Mucosa of descending colon (tissue), 3 donors: ENCODE measurements around the gene TMEM181. TPM values are rescaled to one million over a fixed set of nuclear protein-coding genes. Genes with fewer than 3 reads are reported as not detected.

Experiments
- ATAC-seq: fragments of 200-7000 bp; cut with Tn5 transposase; one replicate; pipeline ENCODE4 v1.9.1; 2020; ENCODE audit warnings: mild to moderate bottlenecking, moderate library complexity
- DNase-seq, 3 donors: peaks; one replicate each; pipeline ENCODE4 v3.0.0-alpha.2; 2020
- H3K36me3 ChIP-seq: fragments of 200-600 bp; one replicate; pipeline ENCODE4 v1.8.0; 2021; ENCODE audit warnings: low read depth, mild to moderate bottlenecking
- H3K4me1 ChIP-seq: fragments of 200-600 bp; one replicate; pipeline ENCODE4 v1.8.0; 2021; ENCODE audit warnings: low read depth, mild to moderate bottlenecking
- H3K4me3 ChIP-seq: fragments of 200-600 bp; one replicate; pipeline ENCODE4 v1.8.0; 2021; ENCODE audit warnings: mild to moderate bottlenecking
- H3K9me3 ChIP-seq: fragments of 200-600 bp; one replicate; pipeline ENCODE4 v1.8.0; 2021; ENCODE audit warnings: mild to moderate bottlenecking
- CTCF ChIP-seq: fragments of 200-600 bp; IDR thresholded peaks from one replicate; pipeline ENCODE4 v1.8.0; 2022; ENCODE audit warnings: antibody characterized with exemption, mild to moderate bottlenecking
- intact Hi-C, 2 donors: fragments of 100-400 bp; cut with DNase I in 1 of 2; cut with micrococcal nuclease in 1 of 2; formaldehyde crosslinking; loops; one replicate each; pipeline versions ENCODE4 v1.11.0 to v1.11.1; 2022; cut with DNase I, micrococcal nuclease
- total RNA-seq, 3 donors: library from RNA; stranded (reverse); fragmentation: NEBNext Ultra II Directional in 2 of 3; extraction: Animal tissue kit (Norgen Biotek cat#: 25700) in 2 of 3; gene quantifications; one replicate each; pipeline versions ENCODE4 v1.2.1 to v1.2.4, GENCODE V29; 2021 to 2023
- donor health status: DM: no; HTN: no; CAD: no; lungs with moderate emphysema.
- donor health status: DM: no; HTN: no; CAD: no.
- donor health status: DM: no; HTN: yes; CAD: no.

TMEM181 gene
- total RNA-seq, 3 donors from 2014 or later, result 35.7 to 47.8 (median 39.4) TPM

GRCh38 chr6:158561938-158562337 is 2.0 kb downstream of the TMEM181 start:
- intact Hi-C loops, result no loop called here
- H3K36me3 ChIP-seq, result no peaks in the 10 kb centered on the region
- H3K4me1 ChIP-seq, result peaks cover 13% of the 10 kb centered on the region
- no peaks in the 10 kb centered on the region for H3K9me3 ChIP-seq
- ATAC-seq (no peak), DNase-seq (no peak)
- no peak for TF ChIP-seq CTCF
- no peak overlapping the region for H3K4me3 ChIP-seq

DNA sequence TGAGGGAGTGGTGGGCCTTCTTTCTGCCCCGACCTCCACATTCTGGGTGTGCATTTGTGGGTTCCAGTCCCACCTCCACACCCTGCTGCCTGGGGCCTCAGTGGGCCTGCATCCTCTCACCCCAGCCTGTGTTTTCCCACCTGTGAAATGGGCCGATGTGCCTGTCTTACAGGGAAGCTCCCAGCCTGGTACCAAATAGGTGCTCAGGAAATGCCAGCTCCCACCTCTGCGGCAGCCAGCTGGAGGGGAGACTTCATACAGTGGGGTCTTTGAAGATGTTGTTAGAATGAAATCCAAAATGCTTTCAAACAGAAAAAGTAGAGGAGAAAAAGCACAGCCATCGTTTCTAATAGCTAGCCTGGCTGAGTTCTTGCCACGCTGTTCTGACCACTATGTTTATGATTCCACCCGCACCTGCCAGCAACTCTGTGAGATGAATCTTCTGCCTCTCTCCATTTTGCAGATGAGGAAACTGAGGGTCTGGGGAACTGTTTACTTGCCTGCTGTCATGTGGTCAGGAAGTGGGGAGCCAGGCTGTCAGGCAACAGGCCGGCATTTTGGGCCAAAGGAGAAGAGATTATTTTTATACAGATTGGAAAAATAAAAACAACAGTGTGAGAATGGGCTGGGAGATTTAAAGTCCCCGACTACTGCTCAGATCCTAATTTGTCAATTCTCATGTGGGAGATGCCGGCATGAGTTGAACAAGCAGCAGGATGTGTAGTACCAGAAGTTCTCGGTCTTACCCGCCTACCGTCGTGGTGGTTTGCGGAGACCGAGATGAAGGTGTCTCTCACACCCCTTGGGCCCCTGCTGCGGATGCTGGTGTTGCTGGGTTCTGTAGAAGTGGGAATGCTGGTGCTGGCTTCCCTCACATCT is 4.6 kb downstream of the TMEM181 start:
- no peak for TF ChIP-seq CTCF
- H3K4me3 ChIP-seq, result no peak overlapping the region
- H3K36me3 ChIP-seq, result no peaks in the 10 kb centered on the region
- intact Hi-C loops, result no loop called here
- ATAC-seq (no peak), DNase-seq (no peak)
- H3K4me1 ChIP-seq, result peaks cover 13% of the 10 kb centered on the region
- H3K9me3 ChIP-seq, result no peaks in the 10 kb centered on the region

DNA sequence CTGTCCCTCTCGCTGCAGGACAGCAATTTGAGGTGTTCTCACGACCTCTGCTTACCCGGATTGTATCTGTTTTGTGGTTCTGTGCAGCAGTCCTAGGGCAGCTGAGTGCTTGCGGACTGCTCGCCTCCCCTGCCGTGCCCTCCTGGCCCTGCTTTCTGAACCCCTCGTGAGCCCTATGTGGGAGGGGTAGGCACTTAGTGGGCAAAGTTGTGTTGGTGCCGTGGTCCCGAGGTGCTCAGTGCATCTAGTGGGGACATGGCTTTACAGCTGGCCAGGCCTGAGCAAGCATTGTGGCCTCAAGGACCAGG is 5.2 kb downstream of the TMEM181 start:
- H3K4me1 ChIP-seq, result peaks cover 13% of the 10 kb centered on the region
- no peaks in the 10 kb centered on the region for H3K9me3 ChIP-seq
- intact Hi-C loops, result no loop called here
- DNase-seq (no peak), ATAC-seq (no peak)
- TF ChIP-seq CTCF, result no peak
- H3K4me3 ChIP-seq, result no peak overlapping the region
- H3K36me3 ChIP-seq, result no peaks in the 10 kb centered on the region

GRCh38 chr6:158565482-158566040 is 5.7 kb downstream of the TMEM181 start:
- intact Hi-C loops, result no loop called here
- Histone ChIP-seq H3K4me1 (peaks cover 13% of the 10 kb centered on the region), H3K36me3 (no peaks in the 10 kb centered on the region), H3K9me3 (no peaks in the 10 kb centered on the region), H3K4me3 (no peak overlapping the region)
- ATAC-seq (no peak), DNase-seq (no peak)
- TF ChIP-seq CTCF, result no peak

DNA sequence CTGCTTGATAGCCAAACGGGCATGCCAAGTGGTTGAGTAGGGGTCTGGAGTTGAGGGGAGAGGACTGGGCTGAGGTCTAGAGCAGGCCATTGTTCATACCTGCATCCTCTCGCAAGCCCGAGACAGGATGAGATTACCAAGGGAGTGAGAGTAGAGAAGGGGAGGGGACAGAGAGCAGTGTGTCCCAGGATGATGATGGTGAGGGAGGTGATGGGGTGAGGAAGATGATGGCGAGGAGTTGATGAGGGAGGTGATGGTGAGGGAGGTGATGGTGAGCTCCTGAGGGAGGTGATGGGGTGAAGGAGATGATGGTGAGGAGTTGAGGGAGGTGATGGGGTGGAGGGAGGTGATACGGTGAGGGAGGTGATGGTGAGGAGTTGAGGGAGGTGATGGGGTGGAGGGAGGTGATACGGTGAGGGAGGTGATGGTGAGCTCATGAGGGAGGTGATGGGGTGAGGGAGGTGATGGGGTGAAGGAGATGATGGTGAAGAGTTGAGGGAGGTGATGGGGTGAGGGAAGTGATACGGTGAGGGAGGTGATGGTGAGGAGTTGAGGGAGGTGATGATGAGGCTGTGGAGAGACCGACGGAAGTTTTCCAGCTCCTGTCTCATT is 6.4 kb downstream of the TMEM181 start:
- peaks cover 11% of the 10 kb centered on the region for H3K4me1 ChIP-seq
- intact Hi-C loops, result no loop called here
- no peak for DNase-seq
- TF ChIP-seq CTCF, result no peak
- no peaks in the 10 kb centered on the region for H3K9me3 ChIP-seq
- no peak overlapping the region for H3K4me3 ChIP-seq
- H3K36me3 ChIP-seq, result no peaks in the 10 kb centered on the region
- ATAC-seq, result no peak
